HepG2 (cell line): Measurements from ENCODE around the gene MORN1. TPM values are rescaled to one million over a fixed set of nuclear protein-coding genes. Genes with fewer than 3 reads are reported as not detected.

Source experiments
- HNRNPH1 ChIP-seq: fragments of 200-400 bp; formaldehyde crosslinking; optimal IDR thresholded peaks from 2 replicates; pipeline ENCODE3; 2017; ENCODE audit warnings: mild to moderate bottlenecking, low read depth, low read length
- HOXA5 ChIP-seq: sonication (generic); formaldehyde crosslinking; IDR thresholded peaks from 2 replicates; pipeline ENCODE4 v1.4.0; 2020; ENCODE audit warnings: missing genetic modification reagents
- KDM3A ChIP-seq: IDR thresholded peaks from 2 replicates; pipeline ENCODE4 v1.6.1; 2018; ENCODE audit warnings: low read depth, missing compliant biosample characterization
- LCORL ChIP-seq, 2 experiments: fragments of 450-650 bp in 1 of 2; sonication (generic) in 1 of 2; formaldehyde crosslinking in 1 of 2; IDR thresholded peaks; 2 replicates each; pipeline versions ENCODE4 v1.5.0 to v1.6.1; 2017 to 2020; ENCODE audit warnings: antibody characterized with exemption in 1 of 2, missing genetic modification reagents in 1 of 2
- MAFG ChIP-seq: sonication (generic); formaldehyde crosslinking; IDR thresholded peaks from 2 replicates; pipeline ENCODE4 v1.5.1; 2020; ENCODE audit warnings: mild to moderate bottlenecking, missing genetic modification reagents
- NFE2 ChIP-seq: sonication (generic); formaldehyde crosslinking; IDR thresholded peaks from 2 replicates; pipeline ENCODE4 v1.4.0; 2020; ENCODE audit warnings: missing genetic modification reagents
- NR1H2 ChIP-seq: sonication (generic); formaldehyde crosslinking; IDR thresholded peaks from 2 replicates; pipeline ENCODE4 v1.8.1; 2022; ENCODE audit warnings: low read depth, missing genetic modification reagents, borderline replicate concordance
- POLR2A ChIP-seq, 2 experiments: IDR thresholded peaks; 2 replicates each; pipeline ENCODE4 v1.6.1; 2011; ENCODE audit warnings: low read depth in 2 of 2, low read length in 2 of 2, mild to moderate bottlenecking in 1 of 2, moderate library complexity in 1 of 2; ENCODE audit not compliant: insufficient read depth in 1 of 2
- RBFOX2 ChIP-seq: fragments of 200-400 bp; formaldehyde crosslinking; IDR thresholded peaks from 2 replicates; pipeline ENCODE4 v1.6.1; 2017; ENCODE audit warnings: low read depth, mild to moderate bottlenecking, low read length
- REL ChIP-seq: sonication (generic); formaldehyde crosslinking; conservative IDR thresholded peaks from 2 replicates; pipeline ENCODE4 v1.8.0; 2022; ENCODE audit warnings: mild to moderate bottlenecking, missing genetic modification reagents, moderate library complexity
- SMYD3 ChIP-seq: sonication (generic); formaldehyde crosslinking; IDR thresholded peaks from 2 replicates; pipeline ENCODE4 v1.8.1; 2023; ENCODE audit warnings: mild to moderate bottlenecking, missing genetic modification reagents
- SPEN ChIP-seq: sonication (generic); formaldehyde crosslinking; IDR thresholded peaks from 2 replicates; pipeline ENCODE4 v1.5.1; 2020; ENCODE audit warnings: low read depth, mild to moderate bottlenecking, missing genetic modification reagents
- YEATS4 ChIP-seq: sonication (generic); formaldehyde crosslinking; IDR thresholded peaks from 2 replicates; pipeline ENCODE4 v1.4.0; 2020; ENCODE audit warnings: missing genetic modification reagents, borderline replicate concordance
- ZNF124 ChIP-seq: sonication (generic); formaldehyde crosslinking; IDR thresholded peaks from 2 replicates; pipeline ENCODE4 v1.4.0; 2020; ENCODE audit warnings: missing genetic modification reagents
- ZNF367 ChIP-seq: sonication (generic); formaldehyde crosslinking; IDR thresholded peaks from 2 replicates; pipeline ENCODE4 v1.4.0; 2020; ENCODE audit warnings: missing genetic modification reagents, borderline replicate concordance
- ZNF546 ChIP-seq: sonication (generic); formaldehyde crosslinking; conservative IDR thresholded peaks from 2 replicates; pipeline ENCODE4 v1.8.1; 2023; ENCODE audit warnings: mild to moderate bottlenecking, missing genetic modification reagents
- ZNF614 ChIP-seq: IDR thresholded peaks from 2 replicates; pipeline ENCODE4 v1.6.1; 2018; ENCODE audit warnings: missing biosample characterization, missing genetic modification reagents, inconsistent platforms, borderline replicate concordance
- polyA plus RNA-seq, 8 experiments: library from polyadenylated mRNA; depleted of rRNA in 3 of 8; stranded (reverse) in 7 of 8; unstranded in 1 of 8; fragments of >200 nt; fragmentation: Illumina TruSeq in 4 of 8; extraction: Trizol in 4 of 8; gene quantifications; 2 replicates each; pipeline versions ENCODE4 v1.2.1 to v1.2.3, GENCODE V29; 2011 to 2016; ENCODE audit warnings: low read depth in 4 of 8, missing spikeins in 1 of 8, mixed read lengths in 1 of 8; ENCODE audit not compliant: insufficient read depth in 1 of 8
- total RNA-seq, 5 experiments: library from RNA; depleted of rRNA; stranded (reverse); fragments of >200 nt; fragmentation: Illumina TruSeq; extraction: Trizol; gene quantifications; 2 replicates each; pipeline ENCODE4 v1.2.3, GENCODE V29; 2016; ENCODE audit warnings: low read depth in 1 of 5
- TF ChIP-seq, protein P1 (sequence below): sonication (generic); formaldehyde crosslinking; IDR thresholded peaks from 2 replicates; pipeline ENCODE4 v1.5.0; 2020; ENCODE audit warnings: missing genetic modification reagents, mild to moderate bottlenecking, borderline replicate concordance
- TF ChIP-seq, protein P2 (sequence below): sonication (generic); formaldehyde crosslinking; IDR thresholded peaks from 2 replicates; pipeline ENCODE4 v1.5.0; 2020; ENCODE audit warnings: mild to moderate bottlenecking, missing genetic modification reagents
- TF ChIP-seq, protein P3 (sequence below): sonication (generic); formaldehyde crosslinking; IDR thresholded peaks from 2 replicates; pipeline ENCODE4 v1.5.0; 2020; ENCODE audit warnings: mild to moderate bottlenecking, missing genetic modification reagents, borderline replicate concordance
- TF ChIP-seq, protein P4 (sequence below): sonication (generic); formaldehyde crosslinking; IDR thresholded peaks from 2 replicates; pipeline ENCODE4 v1.8.0; 2022; ENCODE audit warnings: missing genetic modification reagents, mild to moderate bottlenecking, inconsistent platforms, borderline replicate concordance
- TF ChIP-seq, protein P5 (sequence below), 2 experiments: fragments of 450-650 bp in 1 of 2; sonication (generic) in 1 of 2; formaldehyde crosslinking; IDR thresholded peaks; 2 replicates each; pipeline versions ENCODE4 v1.5.0 to v1.8.0; 2020 to 2022; ENCODE audit warnings: mild to moderate bottlenecking in 1 of 2, missing genetic modification reagents in 1 of 2

MORN1 gene
- total and polyA plus RNA-seq, 2 of the 13 experiments (the other 11 are each of a cell fraction or from before 2014, with no cell fraction given) = 3.1 to 6.5 TPM

DNA sequence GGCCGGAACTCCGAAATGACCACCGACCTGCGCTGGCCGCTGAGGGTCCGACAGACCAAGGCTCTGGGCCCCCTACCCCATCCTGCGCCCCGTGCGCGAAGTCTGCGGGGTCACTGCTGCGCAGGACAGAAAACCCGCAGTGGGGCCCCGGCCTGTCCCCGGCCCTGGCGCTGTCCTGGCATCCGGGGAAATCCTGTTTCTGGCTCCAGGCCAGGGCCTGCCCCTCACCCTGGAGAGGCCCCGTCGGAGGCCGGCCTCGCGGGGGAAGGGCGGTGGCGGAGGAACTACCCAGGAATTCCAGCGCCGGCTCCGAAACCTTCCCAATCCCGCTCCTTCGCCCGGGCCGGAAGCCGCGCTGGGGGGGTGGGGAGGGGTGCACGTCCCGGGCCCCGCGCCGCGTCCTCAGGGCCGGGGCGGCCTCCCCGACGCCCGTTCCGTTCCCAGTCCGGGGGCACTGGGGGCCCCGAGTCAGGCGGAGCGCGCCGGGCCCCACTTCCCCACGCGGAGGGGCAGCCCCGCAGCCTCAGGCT, 77.0 kb downstream of the MORN1 start (continued):
- TF ChIP-seq SPEN (CRISPR knock-in tag) (no peak), LCORL (IDR thresholded peaks at IDR 0.05) (no peak), LCORL (CRISPR knock-in tag; IDR thresholded peaks at IDR 0.05) (peak; percentile 60; the same call in 1 of the 2 replicates), REL (CRISPR knock-in tag) (no peak), KDM3A (CRISPR knock-in tag) (no peak), HOXA5 (CRISPR knock-in tag) (no peak), ZNF367 (no peak), HNRNPH1 (no peak), POLR2A (IDR thresholded peaks at IDR 0.05; ENCODE audit: insufficient read depth in 1 of 2, low read depth in 2 of 2, low read length in 2 of 2) (no peak), SMYD3 (CRISPR knock-in tag) (no peak), ZNF546 (CRISPR knock-in tag) (no peak), MAFG (CRISPR knock-in tag) (no peak), NR1H2 (CRISPR knock-in tag) (no peak), NFE2 (no peak), ZNF124 (CRISPR knock-in tag) (no peak), YEATS4 (CRISPR knock-in tag) (peak; percentile 40; the same call in 1 of the 2 replicates), RBFOX2 (peak; percentile 50; the same call in 1 of the 2 replicates), ZNF614 (no peak)
- TF ChIP-seq, protein P1, sequence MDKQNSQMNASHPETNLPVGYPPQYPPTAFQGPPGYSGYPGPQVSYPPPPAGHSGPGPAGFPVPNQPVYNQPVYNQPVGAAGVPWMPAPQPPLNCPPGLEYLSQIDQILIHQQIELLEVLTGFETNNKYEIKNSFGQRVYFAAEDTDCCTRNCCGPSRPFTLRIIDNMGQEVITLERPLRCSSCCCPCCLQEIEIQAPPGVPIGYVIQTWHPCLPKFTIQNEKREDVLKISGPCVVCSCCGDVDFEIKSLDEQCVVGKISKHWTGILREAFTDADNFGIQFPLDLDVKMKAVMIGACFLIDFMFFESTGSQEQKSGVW (CRISPR knock-in tag) = no peak
- TF ChIP-seq, protein P2, sequence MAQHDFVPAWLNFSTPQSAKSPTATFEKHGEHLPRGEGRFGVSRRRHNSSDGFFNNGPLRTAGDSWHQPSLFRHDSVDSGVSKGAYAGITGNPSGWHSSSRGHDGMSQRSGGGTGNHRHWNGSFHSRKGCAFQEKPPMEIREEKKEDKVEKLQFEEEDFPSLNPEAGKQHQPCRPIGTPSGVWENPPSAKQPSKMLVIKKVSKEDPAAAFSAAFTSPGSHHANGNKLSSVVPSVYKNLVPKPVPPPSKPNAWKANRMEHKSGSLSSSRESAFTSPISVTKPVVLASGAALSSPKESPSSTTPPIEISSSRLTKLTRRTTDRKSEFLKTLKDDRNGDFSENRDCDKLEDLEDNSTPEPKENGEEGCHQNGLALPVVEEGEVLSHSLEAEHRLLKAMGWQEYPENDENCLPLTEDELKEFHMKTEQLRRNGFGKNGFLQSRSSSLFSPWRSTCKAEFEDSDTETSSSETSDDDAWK (CRISPR knock-in tag) = no peak
- TF ChIP-seq, protein P3, sequence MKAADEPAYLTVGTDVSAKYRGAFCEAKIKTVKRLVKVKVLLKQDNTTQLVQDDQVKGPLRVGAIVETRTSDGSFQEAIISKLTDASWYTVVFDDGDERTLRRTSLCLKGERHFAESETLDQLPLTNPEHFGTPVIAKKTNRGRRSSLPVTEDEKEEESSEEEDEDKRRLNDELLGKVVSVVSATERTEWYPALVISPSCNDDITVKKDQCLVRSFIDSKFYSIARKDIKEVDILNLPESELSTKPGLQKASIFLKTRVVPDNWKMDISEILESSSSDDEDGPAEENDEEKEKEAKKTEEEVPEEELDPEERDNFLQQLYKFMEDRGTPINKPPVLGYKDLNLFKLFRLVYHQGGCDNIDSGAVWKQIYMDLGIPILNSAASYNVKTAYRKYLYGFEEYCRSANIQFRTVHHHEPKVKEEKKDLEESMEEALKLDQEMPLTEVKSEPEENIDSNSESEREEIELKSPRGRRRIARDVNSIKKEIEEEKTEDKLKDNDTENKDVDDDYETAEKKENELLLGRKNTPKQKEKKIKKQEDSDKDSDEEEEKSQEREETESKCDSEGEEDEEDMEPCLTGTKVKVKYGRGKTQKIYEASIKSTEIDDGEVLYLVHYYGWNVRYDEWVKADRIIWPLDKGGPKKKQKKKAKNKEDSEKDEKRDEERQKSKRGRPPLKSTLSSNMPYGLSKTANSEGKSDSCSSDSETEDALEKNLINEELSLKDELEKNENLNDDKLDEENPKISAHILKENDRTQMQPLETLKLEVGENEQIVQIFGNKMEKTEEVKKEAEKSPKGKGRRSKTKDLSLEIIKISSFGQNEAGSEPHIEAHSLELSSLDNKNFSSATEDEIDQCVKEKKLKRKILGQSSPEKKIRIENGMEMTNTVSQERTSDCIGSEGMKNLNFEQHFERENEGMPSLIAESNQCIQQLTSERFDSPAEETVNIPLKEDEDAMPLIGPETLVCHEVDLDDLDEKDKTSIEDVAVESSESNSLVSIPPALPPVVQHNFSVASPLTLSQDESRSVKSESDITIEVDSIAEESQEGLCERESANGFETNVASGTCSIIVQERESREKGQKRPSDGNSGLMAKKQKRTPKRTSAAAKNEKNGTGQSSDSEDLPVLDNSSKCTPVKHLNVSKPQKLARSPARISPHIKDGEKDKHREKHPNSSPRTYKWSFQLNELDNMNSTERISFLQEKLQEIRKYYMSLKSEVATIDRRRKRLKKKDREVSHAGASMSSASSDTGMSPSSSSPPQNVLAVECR (CRISPR knock-in tag) = peak; percentile 38; the same call in 1 of the 2 replicates
- TF ChIP-seq, protein P4, sequence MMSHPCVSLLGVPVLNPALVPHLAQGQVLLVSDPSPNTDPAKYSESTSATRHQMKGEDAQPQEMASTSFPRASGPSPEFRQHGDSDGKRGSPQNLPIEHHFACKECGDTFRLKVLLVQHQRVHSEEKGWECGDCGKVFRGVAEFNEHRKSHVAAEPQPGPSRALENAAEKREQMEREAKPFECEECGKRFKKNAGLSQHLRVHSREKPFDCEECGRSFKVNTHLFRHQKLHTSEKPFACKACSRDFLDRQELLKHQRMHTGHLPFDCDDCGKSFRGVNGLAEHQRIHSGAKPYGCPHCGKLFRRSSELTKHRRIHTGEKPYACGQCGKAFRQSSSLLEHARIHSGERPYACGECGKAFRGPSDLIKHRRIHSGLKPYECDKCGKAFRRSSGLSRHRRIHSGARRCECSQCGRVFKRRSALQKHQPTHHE (CRISPR knock-in tag) = no peak
- TF ChIP-seq, protein P5, sequence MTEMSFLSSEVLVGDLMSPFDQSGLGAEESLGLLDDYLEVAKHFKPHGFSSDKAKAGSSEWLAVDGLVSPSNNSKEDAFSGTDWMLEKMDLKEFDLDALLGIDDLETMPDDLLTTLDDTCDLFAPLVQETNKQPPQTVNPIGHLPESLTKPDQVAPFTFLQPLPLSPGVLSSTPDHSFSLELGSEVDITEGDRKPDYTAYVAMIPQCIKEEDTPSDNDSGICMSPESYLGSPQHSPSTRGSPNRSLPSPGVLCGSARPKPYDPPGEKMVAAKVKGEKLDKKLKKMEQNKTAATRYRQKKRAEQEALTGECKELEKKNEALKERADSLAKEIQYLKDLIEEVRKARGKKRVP (CRISPR knock-in tag; IDR thresholded peaks at IDR 0.05) = no peak
